Upper lobe of left lung (tissue), 4 donors: ENCODE results near the gene HECA.

Experiments
- POLR2A ChIP-seq, 4 donors: fragments of 450-650 bp; IDR thresholded peaks; one replicate each; pipeline ENCODE4 v1.5.1; 2016 to 2017; ENCODE audit warnings: antibody characterized with exemption in 4 of 4, mild to moderate bottlenecking in 2 of 4
- POLR2AphosphoS5 ChIP-seq, 2 donors: sonication (generic); formaldehyde crosslinking; IDR thresholded peaks; one replicate each; pipeline ENCODE4 v1.5.1; 2017; ENCODE audit warnings: antibody characterized with exemption in 2 of 2
- TF ChIP-seq, protein P1 (sequence below), 6 experiments: fragments of 450-650 bp in 4 of 6; fragments of 200-600 bp in 2 of 6; sonication (generic) in 2 of 6; IDR thresholded peaks; one replicate each; pipeline ENCODE4 v1.5.1; 2016 to 2019; ENCODE audit warnings: antibody characterized with exemption in 6 of 6

DNA sequence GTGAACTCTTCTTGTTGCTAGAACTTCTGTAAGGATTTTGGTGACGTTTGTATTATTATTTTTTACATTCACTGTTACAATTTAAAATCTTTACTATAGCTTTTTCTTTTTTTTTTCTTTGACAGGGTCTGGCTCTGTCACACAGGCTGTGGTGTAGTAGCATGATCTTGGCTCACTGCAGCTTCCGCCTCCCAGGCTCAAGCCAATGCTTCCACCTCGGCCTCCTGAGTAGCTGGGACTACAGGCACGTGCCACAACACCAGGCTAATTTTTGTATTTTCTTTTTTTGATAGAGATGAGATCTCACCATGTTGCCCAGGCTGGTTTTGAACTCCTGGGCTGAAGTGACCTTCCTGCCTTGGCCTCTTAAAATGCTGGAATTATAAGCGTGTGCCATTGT lies 21.2 kb downstream of the HECA start:
- TF ChIP-seq, protein P1, sequence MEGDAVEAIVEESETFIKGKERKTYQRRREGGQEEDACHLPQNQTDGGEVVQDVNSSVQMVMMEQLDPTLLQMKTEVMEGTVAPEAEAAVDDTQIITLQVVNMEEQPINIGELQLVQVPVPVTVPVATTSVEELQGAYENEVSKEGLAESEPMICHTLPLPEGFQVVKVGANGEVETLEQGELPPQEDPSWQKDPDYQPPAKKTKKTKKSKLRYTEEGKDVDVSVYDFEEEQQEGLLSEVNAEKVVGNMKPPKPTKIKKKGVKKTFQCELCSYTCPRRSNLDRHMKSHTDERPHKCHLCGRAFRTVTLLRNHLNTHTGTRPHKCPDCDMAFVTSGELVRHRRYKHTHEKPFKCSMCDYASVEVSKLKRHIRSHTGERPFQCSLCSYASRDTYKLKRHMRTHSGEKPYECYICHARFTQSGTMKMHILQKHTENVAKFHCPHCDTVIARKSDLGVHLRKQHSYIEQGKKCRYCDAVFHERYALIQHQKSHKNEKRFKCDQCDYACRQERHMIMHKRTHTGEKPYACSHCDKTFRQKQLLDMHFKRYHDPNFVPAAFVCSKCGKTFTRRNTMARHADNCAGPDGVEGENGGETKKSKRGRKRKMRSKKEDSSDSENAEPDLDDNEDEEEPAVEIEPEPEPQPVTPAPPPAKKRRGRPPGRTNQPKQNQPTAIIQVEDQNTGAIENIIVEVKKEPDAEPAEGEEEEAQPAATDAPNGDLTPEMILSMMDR (IDR thresholded peaks at IDR 0.05): no peak
- TF ChIP-seq POLR2AphosphoS5 (IDR thresholded peaks at IDR 0.05) (no peak), POLR2A (IDR thresholded peaks at IDR 0.05) (no peak)
